CD4-positive, alpha-beta memory T cell (primary cell): ENCODE measurements around the gene HOXC13. TPM values are rescaled to one million over a fixed set of nuclear protein-coding genes. Genes with fewer than 3 reads are reported as not detected.

Experiments
- CTCF ChIA-PET: fragments of 350-600 bp; sonication (Branson Sonifier 250); formaldehyde crosslinking; loops from one replicate; lab custom pipeline; 2021; ENCODE audit warnings: inconsistent platforms; ENCODE audit not compliant: partially characterized antibody; lab: Charles Lee
- POLR2A ChIA-PET: fragments of 350-600 bp; sonication (Branson Sonifier 250); formaldehyde crosslinking; loops from one replicate; lab custom pipeline; 2021; ENCODE audit not compliant: partially characterized antibody; lab: Charles Lee
- DNase-seq, 5 donors: peaks; one replicate each; pipeline versions ENCODE4 v3.0.0 to v3.0.0-alpha.2; 2020 to 2022; ENCODE audit warnings: mixed read lengths in 1 of 5
- H3K27ac ChIP-seq: one replicate; pipeline ENCODE4 v1.7.0; 2013; ENCODE audit warnings: low read depth, low read length
- H3K27me3 ChIP-seq: 2 replicates; pipeline ENCODE4 v1.7.0; 2013; ENCODE audit warnings: mild to moderate bottlenecking, low read length, moderate library complexity; ENCODE audit not compliant: insufficient read depth
- H3K36me3 ChIP-seq: 2 replicates; pipeline ENCODE4 v1.7.0; 2013; ENCODE audit warnings: mild to moderate bottlenecking, low read length, moderate library complexity; ENCODE audit not compliant: insufficient read depth
- H3K4me1 ChIP-seq: 2 replicates; pipeline ENCODE4 v1.7.0; 2013; ENCODE audit warnings: mild to moderate bottlenecking, low read length, moderate library complexity; ENCODE audit not compliant: insufficient read depth
- H3K4me3 ChIP-seq, 2 donors: one replicate each; pipeline ENCODE4 v1.7.0; 2013; ENCODE audit warnings: low read length in 2 of 2, mild to moderate bottlenecking in 1 of 2
- H3K9me3 ChIP-seq, 2 donors: one replicate each; pipeline ENCODE4 v1.7.0; 2013; ENCODE audit warnings: low read length in 2 of 2, control low read depth in 1 of 2; ENCODE audit not compliant: control insufficient read depth in 1 of 2
- H3K27ac Mint-ChIP-seq, 7 donors: one replicate each; pipeline ENCODE4 v1.8.0; 2020 to 2021; ENCODE audit warnings: mixed read lengths in 7 of 7, mild to moderate bottlenecking in 6 of 7, inconsistent platforms in 3 of 7, moderate library complexity in 3 of 7
- H3K27me3 Mint-ChIP-seq, 2 donors: one replicate each; pipeline ENCODE4 v1.8.0; 2020 to 2021; ENCODE audit warnings: mixed read lengths in 2 of 2
- H3K36me3 Mint-ChIP-seq, 2 donors: one replicate each; pipeline ENCODE4 v1.8.0; 2020 to 2021; ENCODE audit warnings: mixed read lengths in 2 of 2, inconsistent platforms in 1 of 2, mild to moderate bottlenecking in 1 of 2
- H3K4me1 Mint-ChIP-seq, 4 donors: one replicate each; pipeline ENCODE4 v1.8.0; 2020 to 2021; ENCODE audit warnings: mixed read lengths in 4 of 4, mild to moderate bottlenecking in 1 of 4
- H3K4me3 Mint-ChIP-seq, 8 donors: one replicate each; pipeline ENCODE4 v1.8.0; 2020 to 2021; ENCODE audit warnings: mixed read lengths in 8 of 8, mild to moderate bottlenecking in 7 of 8, moderate library complexity in 6 of 8, inconsistent platforms in 3 of 8
- H3K9me3 Mint-ChIP-seq, 8 donors: one replicate each; pipeline ENCODE4 v1.8.0; 2020 to 2021; ENCODE audit warnings: mixed read lengths in 8 of 8, mild to moderate bottlenecking in 5 of 8, inconsistent platforms in 3 of 8, moderate library complexity in 1 of 8
- intact Hi-C: fragments of 100-400 bp; cut with micrococcal nuclease; formaldehyde crosslinking; loops from one replicate; pipeline ENCODE4 v1.15.1; 2023
- polyA plus RNA-seq, 2 donors: library from polyadenylated mRNA; unstranded; fragments of 300-500 nt; fragmentation: Illumina TruSeq; gene quantifications; one replicate each; pipeline ENCODE4 v1.2.3, GENCODE V29; 2021
- total RNA-seq, 2 experiments: library from RNA; stranded (reverse); gene quantifications; one replicate each; pipeline ENCODE4 v1.2.3, GENCODE V29; 2021

Gene HOXC13
- total and polyA plus RNA-seq, 4 experiments from 2014 or later = not detected

- CTCF ChIA-PET = no interaction called here
- POLR2A ChIA-PET = no interaction called here
- H3K36me3 Mint-ChIP-seq = no peaks in the 10 kb centered on the region
- no peaks in the 10 kb centered on the region for H3K36me3 ChIP-seq
- intact Hi-C loops = no loop called here
- H3K27ac Mint-ChIP-seq = peak overlapping the region in 1 of 7 donors; percentile 74
- DNase-seq = no peak
- no peaks in the 10 kb centered on the region for H3K9me3 ChIP-seq
- peaks cover 3 to 38% (median 18%) of the 10 kb centered on the region in 4 donors for H3K4me1 Mint-ChIP-seq
- H3K4me3 ChIP-seq = no peak overlapping the region
- H3K4me1 ChIP-seq = peaks cover 10% of the 10 kb centered on the region
- peaks cover 88% of the 10 kb centered on the region for H3K27me3 ChIP-seq
- H3K4me3 Mint-ChIP-seq = no peak overlapping the region
- peaks cover 0 to 31% (median 2%) of the 10 kb centered on the region in 8 donors for H3K9me3 Mint-ChIP-seq
- no peak overlapping the region for H3K27ac ChIP-seq
- H3K27me3 Mint-ChIP-seq = peaks cover 74 to 84% of the 10 kb centered on the region in 2 donors
These were observed 10.3 kb downstream of the HOXC13 start for GRCh38 chr12:53948650-53949593.

DNA sequence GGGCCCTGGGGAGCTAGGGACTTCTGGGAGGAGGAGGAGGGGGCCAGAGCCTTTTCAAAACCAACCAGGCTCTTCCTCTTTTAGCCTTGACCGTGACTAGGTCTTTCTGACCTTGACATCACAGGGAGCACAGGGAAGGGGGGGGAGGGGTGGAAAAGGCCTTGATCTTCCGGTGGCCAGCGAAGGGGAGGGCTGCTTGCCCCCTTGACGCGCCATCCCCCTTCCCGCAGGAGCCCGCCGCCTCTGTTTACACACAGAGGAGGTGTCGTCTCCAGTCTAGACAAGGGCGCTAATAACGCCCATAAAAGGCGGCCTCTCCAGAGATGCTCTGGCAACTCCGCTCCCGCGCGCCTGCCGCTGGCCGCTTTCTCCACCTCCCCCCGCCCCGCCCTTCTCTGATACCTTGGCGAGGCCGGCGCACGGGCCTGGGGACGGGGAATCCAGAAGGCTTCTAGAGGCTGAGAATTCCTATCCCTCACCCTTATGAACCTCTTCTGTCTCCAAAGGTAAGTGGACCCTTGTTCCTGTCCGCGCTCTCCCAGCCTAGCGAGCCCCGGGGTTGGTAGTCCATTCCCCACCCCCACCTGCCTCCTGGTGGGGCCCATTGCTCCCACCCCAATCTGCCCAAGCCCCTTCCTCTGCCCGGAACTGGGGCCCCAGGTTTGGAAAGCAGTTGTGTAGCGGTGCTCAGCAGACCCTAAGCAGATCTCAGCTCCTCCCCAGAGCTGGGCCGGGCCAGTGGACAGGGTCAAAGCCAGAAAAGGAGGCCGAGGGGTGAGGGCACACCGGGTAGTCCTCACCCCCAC lies 11.2 kb downstream of the HOXC13 start:
- peaks cover 75 to 84% of the 10 kb centered on the region in 2 donors for H3K27me3 Mint-ChIP-seq

DNA sequence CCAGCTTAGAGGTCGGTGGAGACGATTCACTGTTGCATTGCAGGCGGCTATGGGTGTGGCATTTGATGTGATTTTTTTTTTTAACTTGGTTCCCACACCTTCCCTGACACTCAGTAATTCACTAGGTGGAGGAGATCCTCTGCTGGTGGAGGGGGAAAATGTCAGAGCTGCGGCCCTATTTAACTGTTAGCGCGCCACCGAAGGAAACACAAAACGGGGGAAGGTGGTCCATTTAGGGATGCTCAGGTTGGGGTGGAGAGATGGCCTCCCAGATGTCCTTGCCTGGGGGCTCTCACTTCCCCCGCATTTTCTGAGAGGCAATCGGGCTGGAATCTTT lies 11.8 kb downstream of the HOXC13 start:
- Histone ChIP-seq H3K36me3 (no peaks in the 10 kb centered on the region), H3K27ac (no peak overlapping the region), H3K4me3 (no peak overlapping the region), H3K27me3 (peaks cover 86% of the 10 kb centered on the region), H3K4me1 (peaks cover 10% of the 10 kb centered on the region), H3K9me3 (no peaks in the 10 kb centered on the region)
- H3K9me3 Mint-ChIP-seq = peaks cover 0 to 39% (median 2%) of the 10 kb centered on the region in 8 donors
- no peak for DNase-seq
- no peaks in the 10 kb centered on the region for H3K36me3 Mint-ChIP-seq
- H3K27ac Mint-ChIP-seq = peak overlapping the region in 3 of 7 donors; percentile 41 to 74 (median 59)
- intact Hi-C loops = loop anchor here (5.0 kb wide), 1 partner anchor 37 kb away; the partner anchor contains the start of gene HOXC10
- POLR2A ChIA-PET = no interaction called here
- H3K27me3 Mint-ChIP-seq = peaks cover 69 to 80% of the 10 kb centered on the region in 2 donors
- CTCF ChIA-PET = no interaction called here
- peaks cover 3 to 41% (median 14%) of the 10 kb centered on the region in 4 donors for H3K4me1 Mint-ChIP-seq
- peak overlapping the region in 1 of 8 donors; percentile 52 for H3K4me3 Mint-ChIP-seq

More for the DNA sequence above, 11.2 kb downstream of the HOXC13 start:
- Mint-ChIP-seq H3K4me3 (no peak overlapping the region), H3K27ac (peak overlapping the region in 3 of 7 donors; percentile 22 to 74 (median 59)), H3K4me1 (peaks cover 3 to 41% (median 18%) of the 10 kb centered on the region in 4 donors), H3K9me3 (peaks cover 0 to 38% (median 2%) of the 10 kb centered on the region in 8 donors), H3K36me3 (no peaks in the 10 kb centered on the region)
- Histone ChIP-seq H3K4me1 (peaks cover 10% of the 10 kb centered on the region), H3K36me3 (no peaks in the 10 kb centered on the region), H3K4me3 (no peak overlapping the region), H3K27me3 (peaks cover 88% of the 10 kb centered on the region), H3K27ac (no peak overlapping the region), H3K9me3 (no peaks in the 10 kb centered on the region)
- POLR2A ChIA-PET = no interaction called here
- intact Hi-C loops = loop anchor here (5.0 kb wide), 1 partner anchor 37 kb away; the partner anchor contains the start of gene HOXC10
- CTCF ChIA-PET = no interaction called here
- DNase-seq = no peak

- peaks cover 15% of the 10 kb centered on the region for H3K4me1 ChIP-seq
- H3K27ac ChIP-seq = no peak overlapping the region
- Mint-ChIP-seq H3K36me3 (no peaks in the 10 kb centered on the region), H3K4me1 (peaks cover 6 to 45% (median 16%) of the 10 kb centered on the region in 4 donors), H3K4me3 (peak overlapping the region in 6 of 8 donors; percentile 13 to 50 (median 42)), H3K27ac (peak overlapping the region in 5 of 7 donors; percentile 60 to 89 (median 80)), H3K9me3 (peaks cover 0 to 42% (median 2%) of the 10 kb centered on the region in 8 donors), H3K27me3 (peaks cover 69 to 80% of the 10 kb centered on the region in 2 donors)
- no peak overlapping the region for H3K4me3 ChIP-seq
- H3K9me3 ChIP-seq = no peaks in the 10 kb centered on the region
- DNase-seq = no peak
- peaks cover 86% of the 10 kb centered on the region for H3K27me3 ChIP-seq
- ChIA-PET CTCF (no interaction called here), POLR2A (no interaction called here)
- no peaks in the 10 kb centered on the region for H3K36me3 ChIP-seq
- intact Hi-C loops = loop anchor here (5.0 kb wide), 1 partner anchor 36 kb away; the partner anchor contains the start of gene HOXC10
These were observed 12.4 kb downstream of the HOXC13 start for GRCh38 chr12:53950789-53951576.

- peak overlapping the region in 4 of 8 donors; percentile 21 to 49 (median 42) for H3K4me3 Mint-ChIP-seq
- H3K9me3 Mint-ChIP-seq = peaks cover 0 to 42% (median 2%) of the 10 kb centered on the region in 8 donors
- H3K4me1 ChIP-seq = peaks cover 22% of the 10 kb centered on the region
- H3K36me3 Mint-ChIP-seq = no peaks in the 10 kb centered on the region
- ChIA-PET POLR2A (no interaction called here), CTCF (no interaction called here)
- no peak overlapping the region for H3K27ac ChIP-seq
- H3K27me3 ChIP-seq = peaks cover 86% of the 10 kb centered on the region
- peaks cover 6 to 53% (median 22%) of the 10 kb centered on the region in 4 donors for H3K4me1 Mint-ChIP-seq
- peak overlapping the region in 5 of 7 donors; percentile 60 to 89 (median 80) for H3K27ac Mint-ChIP-seq
- peaks cover 70 to 81% of the 10 kb centered on the region in 2 donors for H3K27me3 Mint-ChIP-seq
- DNase-seq = no peak
- H3K9me3 ChIP-seq = no peaks in the 10 kb centered on the region
- intact Hi-C loops = loop anchor here (2.0 to 5.0 kb wide), 2 partner anchors 23 to 36 kb away; partner anchors contain the start of genes HOTAIR and HOXC10
- H3K36me3 ChIP-seq = no peaks in the 10 kb centered on the region
- H3K4me3 ChIP-seq = no peak overlapping the region
These were observed 13.1 kb downstream of the HOXC13 start for GRCh38 chr12:53951577-53952334.

DNA sequence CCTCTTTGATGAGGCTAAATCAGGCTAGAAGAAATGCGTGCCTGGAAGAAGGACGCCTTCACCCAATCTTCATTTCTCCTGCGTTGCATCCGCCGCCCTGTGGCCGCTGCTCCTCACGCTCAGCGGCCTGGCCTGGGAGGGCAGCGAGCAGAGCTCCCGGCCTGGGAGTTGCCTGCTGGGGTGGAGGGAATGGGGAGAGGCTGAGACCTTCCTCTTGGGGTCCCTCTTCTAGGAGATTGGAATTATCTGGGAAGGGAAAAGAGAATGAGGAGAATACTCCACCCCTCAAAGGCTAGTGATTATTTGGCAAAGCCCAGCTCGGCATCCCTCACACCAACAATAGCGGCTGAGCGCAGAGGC lies 13.7 kb downstream of the HOXC13 start:
- H3K36me3 ChIP-seq = no peaks in the 10 kb centered on the region
- H3K27me3 Mint-ChIP-seq = peaks cover 72 to 83% of the 10 kb centered on the region in 2 donors
- peak overlapping the region in 4 of 8 donors; percentile 28 to 58 (median 42) for H3K4me3 Mint-ChIP-seq
- DNase-seq = no peak
- intact Hi-C loops = loop anchor here (2.0 to 5.0 kb wide), 2 partner anchors 22 to 35 kb away; partner anchors contain the start of genes HOTAIR and HOXC10
- peaks cover 25% of the 10 kb centered on the region for H3K4me1 ChIP-seq
- ChIA-PET CTCF (no interaction called here), POLR2A (no interaction called here)
- peaks cover 89% of the 10 kb centered on the region for H3K27me3 ChIP-seq
- peak overlapping the region in 3 of 7 donors; percentile 73 to 89 (median 85) for H3K27ac Mint-ChIP-seq
- H3K9me3 Mint-ChIP-seq = peaks cover 0 to 42% (median 2%) of the 10 kb centered on the region in 8 donors
- H3K4me1 Mint-ChIP-seq = peaks cover 6 to 58% (median 26%) of the 10 kb centered on the region in 4 donors
- no peak overlapping the region for H3K4me3 ChIP-seq
- no peaks in the 10 kb centered on the region for H3K36me3 Mint-ChIP-seq
- H3K27ac ChIP-seq = no peak overlapping the region
- H3K9me3 ChIP-seq = no peaks in the 10 kb centered on the region
